HL-60 (cell line): ENCODE data around the gene SF3A2.

ENCODE experiments used
- DNase-seq, 2 experiments: peaks; one replicate each; pipeline ENCODE4 v3.0.0-alpha.2; 2010 to 2020; ENCODE audit warnings: low read depth in 1 of 2, low spot score in 1 of 2
- H3K27ac ChIP-seq: fragments of 250-450 bp; sonication (Bioruptor Pico); replicated peaks from 2 replicates; pipeline ENCODE4 v1.5.1; 2020; ENCODE audit warnings: mild to moderate bottlenecking, moderate library complexity
- H3K27me3 ChIP-seq: fragments of 250-450 bp; sonication (Bioruptor Pico); 2 replicates; pipeline ENCODE4 v1.5.1; 2021; ENCODE audit warnings: mild to moderate bottlenecking, moderate library complexity; ENCODE audit not compliant: insufficient read depth, poor library complexity, severe bottlenecking
- H3K4me3 ChIP-seq: replicated peaks from 2 replicates; pipeline ENCODE4 v1.5.1; 2011; ENCODE audit warnings: mild to moderate bottlenecking, control low read depth, low read length; ENCODE audit not compliant: insufficient read depth
- CTCF ChIP-seq: IDR thresholded peaks from one replicate; pipeline ENCODE4 v1.5.1; 2011; ENCODE audit warnings: low read length, control low read depth, inconsistent platforms; ENCODE audit not compliant: insufficient read depth
- GABPA ChIP-seq: IDR thresholded peaks from 2 replicates; pipeline ENCODE4 v1.6.1; 2012; ENCODE audit warnings: low read depth
- POLR2AphosphoS5 ChIP-seq: IDR thresholded peaks from 2 replicates; pipeline ENCODE4 v1.6.1; 2012; ENCODE audit warnings: low read depth
- REST ChIP-seq: IDR thresholded peaks from 2 replicates; pipeline ENCODE4 v1.6.1; 2012; ENCODE audit warnings: low read depth; ENCODE audit not compliant: insufficient replicate concordance
- SPI1 ChIP-seq: IDR thresholded peaks from 2 replicates; pipeline ENCODE4 v1.6.1; 2012; ENCODE audit warnings: low read depth, mild to moderate bottlenecking, borderline replicate concordance

SF3A2 gene

GRCh38 chr19:2216361-2217225 is 20.0 kb upstream of the SF3A2 start:
- TF ChIP-seq SPI1 (no peak), GABPA (no peak), CTCF (no peak), REST (no peak), POLR2AphosphoS5 (peak; percentile 8; the same call in 1 of the 2 replicates)
- H3K27ac ChIP-seq = no peak overlapping the region
- no peak for DNase-seq
- H3K4me3 ChIP-seq = no peak overlapping the region
- H3K27me3 ChIP-seq = no peaks in the 10 kb centered on the region

- TF ChIP-seq GABPA (no peak), REST (no peak), CTCF (no peak), POLR2AphosphoS5 (no peak), SPI1 (no peak)
- no peaks in the 10 kb centered on the region for H3K27me3 ChIP-seq
- DNase-seq = no peak
- no peak overlapping the region for H3K27ac ChIP-seq
- H3K4me3 ChIP-seq = no peak overlapping the region
Measured at GRCh38 chr19:2217591-2217990, 19.0 kb upstream of the SF3A2 start.

- no peak overlapping the region for H3K27ac ChIP-seq
Measured at GRCh38 chr19:2219726-2220125, 16.9 kb upstream of the SF3A2 start.

More at GRCh38 chr19:2219726-2220125, 16.9 kb upstream of the SF3A2 start:
- Histone ChIP-seq H3K27me3 (no peaks in the 10 kb centered on the region), H3K4me3 (no peak overlapping the region)
- TF ChIP-seq REST = no peak
- no peak for TF ChIP-seq SPI1
- TF ChIP-seq POLR2AphosphoS5 = no peak
- no peak for TF ChIP-seq CTCF
- TF ChIP-seq GABPA = no peak
- no peak for DNase-seq
